DND-41 (cell line): ENCODE results near the gene DAGLA.

Experiments
- ATAC-seq: fragments of 200-7000 bp; cut with Tn5 transposase; 3 replicates; pipeline ENCODE4 v1.9.1; 2021; ENCODE audit warnings: low read depth; ENCODE audit not compliant: insufficient read depth
- DNase-seq: peaks from one replicate; pipeline ENCODE4 v3.0.0-alpha.2; 2020
- H2AFZ ChIP-seq: 2 replicates; pipeline ENCODE4 v1.6.0; 2012; ENCODE audit warnings: low read depth, low read length
- H3K27ac ChIP-seq: 2 replicates; pipeline ENCODE4 v1.5.1; 2012; ENCODE audit warnings: low read length, inconsistent platforms
- H3K27me3 ChIP-seq: fragments of 200-600 bp; sonication (generic); 2 replicates; pipeline ENCODE4 v1.6.0; 2012; ENCODE audit warnings: low read length, mild to moderate bottlenecking, inconsistent platforms; ENCODE audit not compliant: insufficient read depth, poor library complexity
- H3K36me3 ChIP-seq: 2 replicates; pipeline ENCODE4 v1.5.1; 2012; ENCODE audit warnings: low read length, inconsistent platforms; ENCODE audit not compliant: insufficient read depth
- H3K4me1 ChIP-seq: 2 replicates; pipeline ENCODE4 v1.5.1; 2012; ENCODE audit warnings: mild to moderate bottlenecking, low read length; ENCODE audit not compliant: insufficient read depth
- H3K4me2 ChIP-seq: 2 replicates; pipeline ENCODE4 v1.6.0; 2012; ENCODE audit warnings: mild to moderate bottlenecking, moderate library complexity, low read length, inconsistent platforms; ENCODE audit not compliant: insufficient read depth
- H3K4me3 ChIP-seq, 2 experiments: fragments of 200-600 bp in 1 of 2; shearing (Covaris generic) in 1 of 2; 2 replicates each; pipeline ENCODE4 v1.5.1; 2012 to 2016; ENCODE audit warnings: inconsistent platforms in 2 of 2, low read length in 2 of 2, mild to moderate bottlenecking in 2 of 2, low read depth in 1 of 2, moderate library complexity in 1 of 2
- H3K79me2 ChIP-seq: 2 replicates; pipeline ENCODE4 v1.6.0; 2012; ENCODE audit warnings: low read length, inconsistent platforms; ENCODE audit not compliant: insufficient read depth
- H3K9ac ChIP-seq: 2 replicates; pipeline ENCODE4 v1.6.0; 2012; ENCODE audit warnings: low read depth, mild to moderate bottlenecking, inconsistent platforms, low read length, moderate library complexity
- H3K9me3 ChIP-seq: 2 replicates; pipeline ENCODE4 v1.5.1; 2012; ENCODE audit warnings: low read length, moderate library complexity, mild to moderate bottlenecking, inconsistent platforms; ENCODE audit not compliant: insufficient read depth, severe bottlenecking
- H4K20me1 ChIP-seq: 2 replicates; pipeline ENCODE4 v1.6.0; 2012; ENCODE audit warnings: low read length; ENCODE audit not compliant: insufficient read depth
- EZH2 ChIP-seq: IDR thresholded peaks from 3 replicates; pipeline ENCODE4 v1.6.1; 2012; ENCODE audit warnings: borderline replicate concordance, low read depth, mild to moderate bottlenecking, moderate library complexity, low read length, inconsistent platforms; ENCODE audit not compliant: severe bottlenecking
- TF ChIP-seq, protein P1 (sequence below): IDR thresholded peaks from 2 replicates; pipeline ENCODE4 v1.5.1; 2012; ENCODE audit warnings: borderline replicate concordance, low read length, moderate library complexity, mild to moderate bottlenecking; ENCODE audit not compliant: poor library complexity, severe bottlenecking; ENCODE audit errors: extremely low read depth

Gene DAGLA

DNA sequence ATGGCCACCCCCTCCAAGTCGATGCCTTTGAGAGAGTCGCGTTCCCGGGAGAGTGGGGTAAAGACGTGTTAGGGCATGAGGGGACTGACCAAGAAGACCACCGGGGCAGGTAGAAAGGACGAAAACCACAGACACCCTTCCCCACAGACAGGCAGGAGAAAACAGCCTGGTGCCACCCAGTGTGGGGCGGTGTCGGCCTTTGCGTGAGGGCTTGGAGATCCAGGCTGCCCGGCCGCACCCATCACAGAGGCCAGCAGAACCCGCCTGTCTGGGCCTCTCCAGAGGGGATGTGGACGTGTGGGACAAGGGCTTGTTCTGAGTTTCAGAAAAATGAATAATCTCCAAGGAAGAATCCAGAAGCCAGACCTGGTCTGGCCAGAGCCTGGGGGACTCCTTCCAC lies 30.8 kb downstream of the DAGLA start:
- TF ChIP-seq EZH2, result no peak
- TF ChIP-seq, protein P1, sequence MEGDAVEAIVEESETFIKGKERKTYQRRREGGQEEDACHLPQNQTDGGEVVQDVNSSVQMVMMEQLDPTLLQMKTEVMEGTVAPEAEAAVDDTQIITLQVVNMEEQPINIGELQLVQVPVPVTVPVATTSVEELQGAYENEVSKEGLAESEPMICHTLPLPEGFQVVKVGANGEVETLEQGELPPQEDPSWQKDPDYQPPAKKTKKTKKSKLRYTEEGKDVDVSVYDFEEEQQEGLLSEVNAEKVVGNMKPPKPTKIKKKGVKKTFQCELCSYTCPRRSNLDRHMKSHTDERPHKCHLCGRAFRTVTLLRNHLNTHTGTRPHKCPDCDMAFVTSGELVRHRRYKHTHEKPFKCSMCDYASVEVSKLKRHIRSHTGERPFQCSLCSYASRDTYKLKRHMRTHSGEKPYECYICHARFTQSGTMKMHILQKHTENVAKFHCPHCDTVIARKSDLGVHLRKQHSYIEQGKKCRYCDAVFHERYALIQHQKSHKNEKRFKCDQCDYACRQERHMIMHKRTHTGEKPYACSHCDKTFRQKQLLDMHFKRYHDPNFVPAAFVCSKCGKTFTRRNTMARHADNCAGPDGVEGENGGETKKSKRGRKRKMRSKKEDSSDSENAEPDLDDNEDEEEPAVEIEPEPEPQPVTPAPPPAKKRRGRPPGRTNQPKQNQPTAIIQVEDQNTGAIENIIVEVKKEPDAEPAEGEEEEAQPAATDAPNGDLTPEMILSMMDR, result no peak
- Histone ChIP-seq H2AFZ (no peak overlapping the region), H3K79me2 (no peaks in the 10 kb centered on the region), H4K20me1 (0 out of 2 replicates have a peak, but pooled peaks cover 2% of the 10 kb centered on the region), H3K27ac (no peak overlapping the region), H3K36me3 (no peaks in the 10 kb centered on the region), H3K9me3 (no peaks in the 10 kb centered on the region), H3K27me3 (no peaks in the 10 kb centered on the region), H3K4me2 (no peak overlapping the region), H3K4me1 (no peaks in the 10 kb centered on the region), H3K4me3 (no peak overlapping the region), H3K9ac (no peak overlapping the region)
- ATAC-seq (no peak), DNase-seq (no peak)

DNA sequence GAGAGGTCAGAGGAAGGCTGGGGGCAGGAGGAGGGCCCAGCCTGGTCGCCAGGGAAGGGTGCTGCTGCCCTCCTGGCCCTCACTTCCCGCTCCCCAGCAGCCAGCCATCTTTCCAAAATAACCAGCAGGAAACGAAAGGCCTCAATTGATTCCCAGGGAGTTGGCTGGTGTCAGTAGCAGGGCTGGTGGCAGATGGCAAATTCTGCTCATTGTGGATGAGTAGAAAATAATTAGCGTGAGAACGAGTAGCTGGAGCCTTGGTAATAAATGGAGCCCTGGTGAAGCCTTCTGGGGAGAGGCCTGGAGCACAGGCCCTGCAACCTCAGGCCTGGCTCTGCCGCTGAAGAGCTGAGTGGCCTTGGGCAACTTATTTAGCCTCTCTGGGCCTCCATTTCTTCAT lies 31.3 kb downstream of the DAGLA start:
- TF ChIP-seq, protein P1, result no peak
- no peak for TF ChIP-seq EZH2
- no peak for ATAC-seq
- Histone ChIP-seq H3K4me2 (no peak overlapping the region), H3K27ac (no peak overlapping the region), H3K9me3 (no peaks in the 10 kb centered on the region), H3K9ac (no peak overlapping the region), H3K4me3 (no peak overlapping the region), H3K79me2 (no peaks in the 10 kb centered on the region), H3K36me3 (no peaks in the 10 kb centered on the region), H2AFZ (no peak overlapping the region), H4K20me1 (0 out of 2 replicates have a peak, but pooled peaks cover 4% of the 10 kb centered on the region), H3K4me1 (no peaks in the 10 kb centered on the region), H3K27me3 (no peaks in the 10 kb centered on the region)
- DNase-seq, result no peak

DNA sequence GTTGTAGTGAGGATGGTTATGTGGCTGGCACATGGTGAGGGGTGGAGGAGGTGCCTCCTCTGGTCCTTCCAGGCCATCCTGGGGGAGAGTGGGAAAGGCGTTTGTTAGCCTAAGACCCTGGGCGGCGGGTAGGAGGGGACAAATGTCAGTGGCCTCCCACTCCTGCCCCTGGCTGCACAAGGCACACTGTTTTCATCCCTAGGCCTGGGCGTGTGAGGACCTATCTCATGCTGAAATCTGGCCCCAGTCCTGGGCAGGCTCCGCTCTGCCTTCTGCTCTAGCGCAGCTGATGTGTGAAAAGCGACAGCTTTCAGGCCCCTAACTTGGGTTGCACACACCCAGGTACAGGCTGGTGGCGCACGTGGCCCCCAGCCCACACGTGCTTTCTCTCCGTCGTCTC lies 32.1 kb downstream of the DAGLA start:
- Histone ChIP-seq H3K79me2 (no peaks in the 10 kb centered on the region), H3K4me3 (no peak overlapping the region), H3K4me1 (no peaks in the 10 kb centered on the region), H4K20me1 (0 out of 2 replicates have a peak, but pooled peaks cover 4% of the 10 kb centered on the region), H3K27ac (no peak overlapping the region), H3K4me2 (no peak overlapping the region), H3K27me3 (no peaks in the 10 kb centered on the region), H3K9ac (no peak overlapping the region), H3K9me3 (no peaks in the 10 kb centered on the region), H3K36me3 (no peaks in the 10 kb centered on the region), H2AFZ (no peak overlapping the region)
- no peak for ATAC-seq
- no peak for DNase-seq
- TF ChIP-seq, protein P1, result no peak
- no peak for TF ChIP-seq EZH2

DNA sequence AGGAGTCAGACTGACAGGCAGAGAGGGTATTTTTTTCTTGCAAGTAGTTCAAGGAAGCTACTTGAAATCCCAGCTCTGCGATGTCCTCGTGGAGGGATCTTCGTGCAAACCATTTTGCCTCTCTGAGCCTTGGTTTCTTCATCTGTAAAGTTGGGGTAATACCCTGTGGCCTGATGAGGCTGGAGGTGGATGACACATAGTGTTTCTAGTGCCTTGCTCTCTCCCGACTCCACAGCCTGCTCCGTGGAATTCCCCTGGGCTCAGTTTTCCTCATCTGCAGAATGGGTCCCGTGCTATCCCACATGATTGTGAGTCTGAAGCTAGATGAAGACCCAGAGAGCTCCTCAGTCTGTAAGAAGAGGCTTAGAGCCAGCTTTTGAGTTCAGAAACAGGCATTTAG lies 32.7 kb downstream of the DAGLA start:
- Histone ChIP-seq H3K27me3 (no peaks in the 10 kb centered on the region), H3K36me3 (no peaks in the 10 kb centered on the region), H3K4me1 (no peaks in the 10 kb centered on the region), H2AFZ (no peak overlapping the region), H3K9ac (no peak overlapping the region), H3K9me3 (no peaks in the 10 kb centered on the region), H3K79me2 (no peaks in the 10 kb centered on the region), H3K4me3 (no peak overlapping the region), H3K27ac (no peak overlapping the region), H4K20me1 (0 out of 2 replicates have a peak, but pooled peaks cover 4% of the 10 kb centered on the region), H3K4me2 (no peak overlapping the region)
- TF ChIP-seq, protein P1, result no peak
- TF ChIP-seq EZH2, result no peak
- ATAC-seq (no peak), DNase-seq (no peak)
